B cell (primary cell): Measurements from ENCODE around the gene HAS3. TPM values are rescaled to one million over a fixed set of nuclear protein-coding genes. Genes with fewer than 3 reads are reported as not detected.

Source experiments
- ATAC-seq: fragments of 200-7000 bp; cut with Tn5 transposase; one replicate; pipeline ENCODE4 v1.10.0; 2021; ENCODE audit warnings: low read depth, mild to moderate bottlenecking, moderate number of reproducible peaks, moderate library complexity
- CTCF ChIA-PET: fragments of 350-600 bp; sonication (Branson Sonifier 250); formaldehyde crosslinking; loops from one replicate; lab custom pipeline; 2021; ENCODE audit warnings: antibody characterized with exemption, inconsistent platforms; lab: Charles Lee
- POLR2A ChIA-PET: fragments of 350-600 bp; sonication (Branson Sonifier 250); formaldehyde crosslinking; loops from one replicate; lab custom pipeline; 2021; ENCODE audit warnings: antibody characterized with exemption; lab: Charles Lee
- DNase-seq: peaks from one replicate; pipeline ENCODE4 v3.0.0; 2013
- H2AFZ ChIP-seq: 2 replicates; pipeline ENCODE4 v1.6.1; 2012; ENCODE audit warnings: mild to moderate bottlenecking, low read depth, low read length; ENCODE audit not compliant: insufficient read depth, poor library complexity, severe bottlenecking
- H3K27ac ChIP-seq, 2 donors: 1 replicate in 1 of 2; 2 replicates in 1 of 2; pipeline ENCODE4 v1.5.1; 2012 to 2013; ENCODE audit warnings: low read length in 2 of 2, mild to moderate bottlenecking in 2 of 2, moderate library complexity in 1 of 2
- H3K27me3 ChIP-seq, 4 experiments: fragments of 200-600 bp in 1 of 4; sonication (generic) in 1 of 4; replicated peaks in 1 of 4; 1 replicate in 2 of 4; 2 replicates in 2 of 4; pipeline versions ENCODE4 v1.6.1 to v1.7.0; 2013 to 2016; ENCODE audit warnings: low read length in 3 of 4, mild to moderate bottlenecking in 2 of 4, mixed read lengths in 1 of 4, moderate library complexity in 1 of 4; ENCODE audit not compliant: insufficient read depth in 4 of 4, control insufficient read depth in 3 of 4; ENCODE audit errors: control extremely low read depth in 1 of 4
- H3K36me3 ChIP-seq, 2 experiments: replicated peaks in 1 of 2; 1 replicate in 1 of 2; 2 replicates in 1 of 2; pipeline versions ENCODE4 v1.6.1 to v1.7.1; 2013; ENCODE audit warnings: low read length in 1 of 2; ENCODE audit not compliant: insufficient read depth in 2 of 2, control insufficient read depth in 1 of 2; ENCODE audit errors: control extremely low read depth in 1 of 2, extremely low read depth in 1 of 2
- H3K4me1 ChIP-seq, 2 donors: fragments of 200-600 bp in 1 of 2; sonication (generic) in 1 of 2; 1 replicate in 1 of 2; 2 replicates in 1 of 2; pipeline versions ENCODE4 v1.5.1 to v1.6.1; 2013 to 2017; ENCODE audit warnings: low read length in 2 of 2; ENCODE audit not compliant: control insufficient read depth in 2 of 2, insufficient read depth in 2 of 2
- H3K4me2 ChIP-seq: replicated peaks from 2 replicates; pipeline ENCODE3; 2012; ENCODE audit warnings: mild to moderate bottlenecking, low read depth, low read length; ENCODE audit not compliant: poor library complexity, severe bottlenecking
- H3K4me3 ChIP-seq, 5 experiments: fragments of 200-600 bp in 1 of 5; sonication (generic) in 1 of 5; 1 replicate in 3 of 5; 2 replicates in 2 of 5; pipeline versions ENCODE4 v1.5.1 to v1.7.0; 2011 to 2016; ENCODE audit warnings: low read length in 4 of 5, mild to moderate bottlenecking in 4 of 5, low read depth in 2 of 5, control low read depth in 1 of 5, moderate library complexity in 1 of 5; ENCODE audit not compliant: insufficient read depth in 1 of 5; ENCODE audit errors: control extremely low read depth in 1 of 5, extremely low read depth in 1 of 5
- H3K79me2 ChIP-seq: fragments of 200-600 bp; sonication (generic); one replicate; pipeline ENCODE4 v1.6.0; 2016; ENCODE audit warnings: low read length; ENCODE audit not compliant: control insufficient read depth, insufficient read depth
- H3K9ac ChIP-seq: fragments of 200-600 bp; sonication (generic); 2 replicates; pipeline ENCODE4 v1.6.1; 2017; ENCODE audit warnings: mild to moderate bottlenecking, low read length, moderate library complexity
- H3K9me3 ChIP-seq, 3 donors: one replicate each; pipeline versions ENCODE4 v1.6.1 to v1.7.1; 2013; ENCODE audit warnings: low read length in 2 of 3; ENCODE audit not compliant: control insufficient read depth in 2 of 3, insufficient read depth in 1 of 3; ENCODE audit errors: control extremely low read depth in 1 of 3
- H4K20me1 ChIP-seq: 2 replicates; pipeline ENCODE4 v1.6.0; 2012; ENCODE audit warnings: mild to moderate bottlenecking, low read length; ENCODE audit not compliant: insufficient read depth, control insufficient read depth, poor library complexity, severe bottlenecking
- H3K27ac Mint-ChIP-seq: one replicate; pipeline ENCODE4 v1.8.0; 2021; ENCODE audit warnings: mixed read lengths
- H3K27me3 Mint-ChIP-seq: one replicate; pipeline ENCODE4 v1.8.0; 2021; ENCODE audit warnings: mixed read lengths
- H3K4me1 Mint-ChIP-seq: one replicate; pipeline ENCODE4 v1.8.0; 2021; ENCODE audit warnings: mixed read lengths
- H3K4me3 Mint-ChIP-seq: one replicate; pipeline ENCODE4 v1.8.0; 2021; ENCODE audit warnings: mixed read lengths
- H3K9me3 Mint-ChIP-seq: one replicate; pipeline ENCODE4 v1.8.0; 2022; ENCODE audit warnings: mixed read lengths; ENCODE audit not compliant: insufficient read depth
- CTCF ChIP-seq: fragments of 200-600 bp; IDR thresholded peaks from one replicate; pipeline ENCODE4 v1.8.0; 2022; ENCODE audit warnings: antibody characterized with exemption, mild to moderate bottlenecking
- EZH2 ChIP-seq: IDR thresholded peaks from 2 replicates; pipeline ENCODE4 v1.6.1; 2012; ENCODE audit warnings: borderline replicate concordance, low read depth, mild to moderate bottlenecking, moderate library complexity, low read length; ENCODE audit not compliant: insufficient read depth, poor library complexity, severe bottlenecking
- WGBS: methylation state at CpG from one replicate; pipeline ENCODE4 v1.1.5; 2013; ENCODE audit warnings: missing lambda C conversion rate; ENCODE audit not compliant: insufficient coverage; 5-methylcytosine and 5-hydroxymethylcytosine counted together
- intact Hi-C: fragments of 100-400 bp; cut with micrococcal nuclease; formaldehyde crosslinking; loops from one replicate; pipeline ENCODE4 v1.10.0; 2022
- polyA plus RNA-seq: library from polyadenylated mRNA; depleted of rRNA; stranded (reverse); fragments of >200 nt; gene quantifications from 2 replicates; pipeline ENCODE4 v1.2.3, GENCODE V29; 2012
- total RNA-seq, 2 donors: library from RNA; stranded (reverse); fragments of 120-200 nt in 1 of 2; gene quantifications; 1 replicate in 1 of 2; 2 replicates in 1 of 2; pipeline versions ENCODE4 v1.2.3 to v1.2.4, GENCODE V29; 2013 to 2022

Gene HAS3
- total and polyA plus RNA-seq, 2 donors (not counting 1 experiment from before 2014, with no cell fraction given) = 1.4 to 2.6 TPM

- POLR2A ChIA-PET = no interaction called here
- Histone ChIP-seq H3K4me2 (peak overlapping the region; percentile 83), H3K4me3 (no peak overlapping the region), H4K20me1 (peaks cover 41% of the 10 kb centered on the region), H3K27ac (no peak overlapping the region), H3K9me3 (peaks cover 0 to 3% (median 0%) of the 10 kb centered on the region in 3 donors), H3K4me1 (peaks cover 24 to 28% of the 10 kb centered on the region in 2 donors), H2AFZ (no peak overlapping the region), H3K79me2 (no peaks in the 10 kb centered on the region), H3K9ac (no peak overlapping the region), H3K36me3 (peaks cover 0 to 7% of the 10 kb centered on the region in 2 experiments), H3K27me3 (peaks cover 0 to 37% (median 25%) of the 10 kb centered on the region in 4 experiments)
- intact Hi-C loops = no loop called here
- CTCF ChIA-PET = interaction anchor here (1.3 kb wide), 1 partner anchor 16 kb away, joined by 5 read pairs; no protein-coding TSS in a partner anchor
- Mint-ChIP-seq H3K27me3 (peaks cover 34% of the 10 kb centered on the region), H3K9me3 (no peaks in the 10 kb centered on the region), H3K4me1 (peaks cover 16% of the 10 kb centered on the region), H3K4me3 (peak overlapping the region; percentile 74), H3K27ac (no peak overlapping the region)
- TF ChIP-seq CTCF = no peak
- TF ChIP-seq EZH2 = no peak
- DNase-seq (no peak), ATAC-seq (no peak)
- 11% methylated on average over 51 of the region's 52 CpGs for whole genome bisulfite sequencing
Measured at GRCh38 chr16:69107316-69107962, 2.0 kb downstream of the HAS3 start.
